ENCODE data around the gene PLPPR1. TPM values are rescaled to one million over a fixed set of nuclear protein-coding genes. Genes with fewer than 3 reads are reported as not detected.

Gene PLPPR1
- polyA plus RNA-seq, 4 donors = 0.70 to 23.8 (median 17.0) TPM

DNA sequence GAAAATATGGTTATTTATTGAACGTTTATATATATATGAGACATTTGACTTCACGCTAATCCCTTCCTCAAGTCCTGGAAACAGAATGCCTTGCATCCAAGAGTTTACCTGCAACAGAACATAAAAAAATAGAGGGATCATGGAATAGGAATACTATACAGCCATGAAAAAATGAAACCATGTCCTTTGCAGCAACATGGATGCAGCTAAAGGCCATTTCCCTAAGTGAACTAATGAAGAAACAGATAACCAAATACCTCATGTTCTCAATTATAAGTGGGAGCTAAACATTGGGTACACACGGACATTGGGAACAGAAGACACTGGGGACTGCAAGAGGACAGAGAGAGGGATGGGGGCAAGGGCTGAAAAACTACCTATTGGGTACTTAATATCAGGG lies 343.3 kb downstream of the PLPPR1 start:
- DNase-seq (ENCODE audit: low read depth in 4 of 4, low spot score in 3 of 4) = no peak

DNA sequence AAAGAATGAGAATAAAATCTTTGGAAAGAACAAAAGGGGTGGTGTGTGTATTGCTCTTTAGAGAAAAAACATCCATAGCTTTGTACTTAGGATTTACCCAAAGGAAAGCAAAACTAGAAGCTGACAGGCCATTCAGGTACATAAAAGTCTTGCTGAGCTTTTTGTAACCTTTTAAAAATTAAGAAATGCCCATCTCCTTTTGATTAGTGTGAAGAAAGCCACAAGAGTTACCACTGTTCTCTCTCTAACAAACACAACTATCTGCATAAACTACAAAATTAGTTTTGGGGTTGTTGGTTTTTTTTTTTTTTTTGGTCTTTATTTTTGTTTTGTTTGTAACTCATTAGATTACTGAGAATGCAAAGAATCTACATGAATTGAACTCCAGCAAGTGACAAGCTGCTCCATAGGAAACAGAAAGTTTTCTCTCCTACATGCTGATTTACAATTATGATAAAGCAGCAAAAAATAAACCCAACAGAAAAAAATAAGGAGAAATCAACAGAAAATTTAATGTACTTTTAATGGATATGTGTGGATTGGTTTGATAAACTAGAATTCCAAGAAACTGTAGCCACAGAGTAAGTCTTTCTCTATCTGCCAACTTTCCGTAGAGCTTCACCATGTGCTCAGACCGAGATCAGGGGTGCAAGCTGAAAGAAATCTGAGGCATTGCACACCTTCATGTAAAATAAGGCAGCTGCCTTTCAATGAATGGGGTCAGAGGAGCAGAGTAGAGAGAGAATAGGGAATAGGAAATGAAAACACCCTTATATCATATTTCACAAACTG lies 344.0 kb downstream of the PLPPR1 start:
- DNase-seq (ENCODE audit: low read depth in 4 of 4, low spot score in 3 of 4) = no peak

Data from left renal pelvis (tissue), 4 donors.